Forelimb muscle (tissue), 1 donor: Measurements from ENCODE around the gene OSBP2. TPM values are rescaled to one million over a fixed set of nuclear protein-coding genes. Genes with fewer than 3 reads are reported as not detected.
"Not testable (repeated sequence)": the region's sequence is repeated elsewhere in the genome, so short reads cannot be mapped to it uniquely, and the experiment has no call there.

ENCODE experiments used
- DNase-seq: peaks from one replicate; pipeline ENCODE4 v3.0.0-alpha.2; 2013; ENCODE audit warnings: low read depth
- polyA plus RNA-seq: library from polyadenylated mRNA; unstranded; fragments of 120-200 nt; gene quantifications from one replicate; pipeline ENCODE4 v1.2.1, GENCODE V29; 2013; ENCODE audit not compliant: insufficient read length

Gene OSBP2
- polyA plus RNA-seq: 5.0 TPM

GRCh38 chr22:30694640-30695350, at the start of gene OSBP2:
Gene OSBP2 (plus strand): TSS chr22:30694874. CDS start chr22:30694910, 36 bp downstream.
- no peak for DNase-seq

- DNase-seq: no peak
Observed at GRCh38 chr22:30646518-30647160, 48.0 kb upstream of the OSBP2 start.

- no peak for DNase-seq
Observed at GRCh38 chr22:30647536-30647935, 47.1 kb upstream of the OSBP2 start.

- no peak for DNase-seq
Observed at GRCh38 chr22:30648825-30649224, 45.8 kb upstream of the OSBP2 start.

GRCh38 chr22:30649430-30650007, 45.2 kb upstream of the OSBP2 start:
- DNase-seq: no peak

GRCh38 chr22:30650508-30651116, 44.1 kb upstream of the OSBP2 start:
- DNase-seq: no peak

GRCh38 chr22:30652852-30653251, 41.8 kb upstream of the OSBP2 start:
- DNase-seq: no peak

GRCh38 chr22:30654361-30654760, 40.3 kb upstream of the OSBP2 start:
- DNase-seq: no peak

GRCh38 chr22:30655532-30655931, 39.1 kb upstream of the OSBP2 start:
- DNase-seq: no peak

GRCh38 chr22:30662040-30662439, 32.6 kb upstream of the OSBP2 start:
- DNase-seq: no peak

- DNase-seq: no peak
Observed at GRCh38 chr22:30664798-30665197, 29.9 kb upstream of the OSBP2 start.

GRCh38 chr22:30665266-30665665, 29.4 kb upstream of the OSBP2 start:
- no peak for DNase-seq

GRCh38 chr22:30665786-30666185, 28.9 kb upstream of the OSBP2 start:
- DNase-seq: no peak

GRCh38 chr22:30667107-30667493, 27.6 kb upstream of the OSBP2 start:
- no peak for DNase-seq

GRCh38 chr22:30667494-30668385, 26.9 kb upstream of the OSBP2 start, which contains the start of gene DUSP18:
Gene DUSP18 (minus strand): TSS chr22:30667875. CDS start chr22:30664003, 3,872 bp downstream.
- DNase-seq: peak; percentile 26

- DNase-seq: no peak
Observed at GRCh38 chr22:30668386-30668710, 26.3 kb upstream of the OSBP2 start.

GRCh38 chr22:30671071-30671470, 23.6 kb upstream of the OSBP2 start:
- no peak for DNase-seq

- DNase-seq: no peak
Observed at GRCh38 chr22:30673136-30673535, 21.5 kb upstream of the OSBP2 start.

GRCh38 chr22:30674482-30674881, 20.2 kb upstream of the OSBP2 start:
- no peak for DNase-seq

- DNase-seq: no peak
Observed at GRCh38 chr22:30675436-30675835, 19.2 kb upstream of the OSBP2 start.

- not testable (repeated sequence) for DNase-seq
Observed at GRCh38 chr22:30676565-30676964, 18.1 kb upstream of the OSBP2 start.
